Upper lobe of right lung (tissue), 1 donor: Measurements from ENCODE around the gene CDK6. TPM values are rescaled to one million over a fixed set of nuclear protein-coding genes. Genes with fewer than 3 reads are reported as not detected.

Source experiments
- ATAC-seq: fragments of 200-7000 bp; cut with Tn5 transposase; one replicate; pipeline ENCODE4 v1.9.1; 2020; ENCODE audit warnings: mild to moderate bottlenecking, moderate library complexity
- DNase-seq: peaks from one replicate; pipeline ENCODE4 v3.0.0-alpha.2; 2020
- H3K27ac ChIP-seq: fragments of 200-600 bp; one replicate; pipeline ENCODE4 v1.8.0; 2022
- H3K27me3 ChIP-seq: fragments of 200-600 bp; one replicate; pipeline ENCODE4 v1.8.0; 2022; ENCODE audit warnings: mild to moderate bottlenecking
- H3K36me3 ChIP-seq: fragments of 200-600 bp; one replicate; pipeline ENCODE4 v1.8.0; 2022
- H3K4me1 ChIP-seq: fragments of 200-600 bp; one replicate; pipeline ENCODE4 v1.8.0; 2022
- H3K4me3 ChIP-seq: fragments of 200-600 bp; one replicate; pipeline ENCODE4 v1.8.0; 2022; ENCODE audit warnings: mild to moderate bottlenecking
- H3K9me3 ChIP-seq: fragments of 200-600 bp; one replicate; pipeline ENCODE4 v1.8.0; 2022
- CTCF ChIP-seq: fragments of 200-600 bp; IDR thresholded peaks from one replicate; pipeline ENCODE4 v1.8.0; 2022; ENCODE audit warnings: antibody characterized with exemption
- intact Hi-C: fragments of 100-400 bp; cut with DNase I; formaldehyde crosslinking; loops from one replicate; pipeline ENCODE4 v1.11.0; 2022
- total RNA-seq: library from RNA; stranded (reverse); fragmentation: NEBNext Ultra II Directional; extraction: Animal tissue kit (Norgen Biotek cat#: 25700); gene quantifications from one replicate; pipeline ENCODE4 v1.2.1, GENCODE V29; 2021
- donor health status: DM: no; HTN: yes; CAD: no; lungs with severe emphysema.

The CDK6 gene
- total RNA-seq, 1 donor from 2014 or later, result 22.4 TPM

DNA sequence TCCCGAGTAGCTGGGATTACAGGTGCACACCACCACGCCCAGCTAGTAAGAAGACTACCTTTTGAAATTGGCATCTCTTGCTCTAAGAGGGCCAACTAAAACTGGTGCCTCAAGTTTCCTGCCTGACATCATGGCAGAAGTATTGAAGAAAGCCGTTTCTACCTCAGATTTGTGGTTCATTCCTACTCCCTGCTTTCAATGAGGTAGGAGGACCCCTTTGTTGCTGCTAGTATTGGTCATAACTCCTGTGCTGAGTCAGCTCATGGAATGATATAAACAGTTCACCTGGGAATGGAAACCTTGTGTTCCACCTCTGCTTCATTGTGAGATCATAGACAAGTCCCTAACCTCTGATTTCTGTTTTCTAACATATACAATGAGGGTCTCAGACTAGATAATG, 82.8 kb downstream of the CDK6 start:
- no peak for ATAC-seq
- no peaks in the 10 kb centered on the region for H3K36me3 ChIP-seq
- intact Hi-C loops, result no loop called here
- H3K27me3 ChIP-seq, result no peaks in the 10 kb centered on the region
- H3K4me1 ChIP-seq, result no peaks in the 10 kb centered on the region
- TF ChIP-seq CTCF, result no peak
- no peak overlapping the region for H3K27ac ChIP-seq
- H3K9me3 ChIP-seq, result no peaks in the 10 kb centered on the region
- no peak for DNase-seq
- H3K4me3 ChIP-seq, result no peak overlapping the region

DNA sequence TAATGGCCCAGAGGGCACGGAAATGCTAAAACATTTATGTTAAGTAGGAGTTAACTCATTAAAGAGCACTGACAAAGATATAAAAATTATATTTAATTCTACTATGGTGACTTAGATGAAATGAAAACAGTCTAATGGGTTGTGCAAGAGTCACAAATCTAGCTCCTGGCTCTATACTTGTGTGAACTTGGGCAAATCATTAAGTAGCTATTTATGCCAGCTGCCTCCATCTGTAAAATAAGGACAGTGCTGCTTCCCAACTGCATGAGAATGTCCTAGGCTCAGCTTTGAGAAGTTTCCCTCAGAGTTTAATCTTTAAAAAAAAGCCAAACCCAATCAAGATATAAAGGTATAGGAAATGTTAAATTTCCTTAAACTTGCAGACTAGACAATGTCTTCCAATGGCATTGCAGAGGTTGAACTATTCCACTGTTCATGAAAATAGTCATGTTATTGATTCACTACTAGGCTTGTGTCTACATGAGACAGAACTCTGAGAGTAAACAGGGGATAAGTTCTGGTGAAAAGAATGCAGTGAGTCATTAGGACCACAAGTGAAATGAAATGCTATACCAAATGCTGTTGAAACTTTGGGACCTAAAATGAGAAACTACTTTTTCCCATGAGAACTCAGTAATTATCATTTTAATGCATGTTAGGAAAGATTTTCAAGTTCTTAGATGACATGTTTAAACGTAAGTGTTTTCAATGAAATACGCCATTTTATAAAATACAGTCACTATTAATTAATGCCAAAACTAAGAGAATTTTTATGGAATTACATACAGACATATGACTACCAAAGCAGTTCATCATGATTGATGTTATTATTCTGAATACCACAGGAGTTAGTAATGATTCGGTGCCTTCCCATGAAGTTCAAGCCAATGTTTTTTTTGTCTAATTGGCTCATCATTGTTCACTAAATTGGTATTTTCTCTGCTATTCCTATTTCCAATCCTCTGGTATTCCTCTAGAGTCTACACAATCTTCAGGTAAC, 84.2 kb downstream of the CDK6 start:
- ATAC-seq (no peak), DNase-seq (no peak)
- Histone ChIP-seq H3K36me3 (no peaks in the 10 kb centered on the region), H3K27ac (no peak overlapping the region), H3K4me1 (no peaks in the 10 kb centered on the region), H3K4me3 (no peak overlapping the region), H3K9me3 (no peaks in the 10 kb centered on the region), H3K27me3 (no peaks in the 10 kb centered on the region)
- no peak for TF ChIP-seq CTCF
- intact Hi-C loops, result no loop called here

DNA sequence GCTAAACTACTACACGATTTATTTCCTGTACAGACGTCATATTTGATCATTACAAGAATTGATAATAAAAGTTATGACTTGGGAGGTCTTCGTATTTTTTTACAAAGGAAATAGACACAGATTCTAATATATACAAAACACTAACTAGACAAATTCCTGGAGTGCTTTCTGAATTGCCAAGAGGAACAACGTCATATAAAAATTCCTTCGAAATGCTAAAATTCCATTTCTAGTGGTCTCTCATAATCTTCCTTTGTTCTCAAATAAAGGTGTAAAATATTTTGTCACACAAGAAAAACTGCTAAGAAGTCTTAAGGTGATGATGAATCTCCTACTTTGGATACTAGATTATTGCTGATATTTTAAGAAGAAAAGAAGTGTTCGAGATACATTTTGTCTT, 85.4 kb downstream of the CDK6 start:
- no peak for DNase-seq
- H3K4me3 ChIP-seq, result no peak overlapping the region
- no peaks in the 10 kb centered on the region for H3K4me1 ChIP-seq
- no peak overlapping the region for H3K27ac ChIP-seq
- no peak for TF ChIP-seq CTCF
- no peaks in the 10 kb centered on the region for H3K27me3 ChIP-seq
- no peaks in the 10 kb centered on the region for H3K36me3 ChIP-seq
- intact Hi-C loops, result no loop called here
- ATAC-seq, result no peak
- no peaks in the 10 kb centered on the region for H3K9me3 ChIP-seq

DNA sequence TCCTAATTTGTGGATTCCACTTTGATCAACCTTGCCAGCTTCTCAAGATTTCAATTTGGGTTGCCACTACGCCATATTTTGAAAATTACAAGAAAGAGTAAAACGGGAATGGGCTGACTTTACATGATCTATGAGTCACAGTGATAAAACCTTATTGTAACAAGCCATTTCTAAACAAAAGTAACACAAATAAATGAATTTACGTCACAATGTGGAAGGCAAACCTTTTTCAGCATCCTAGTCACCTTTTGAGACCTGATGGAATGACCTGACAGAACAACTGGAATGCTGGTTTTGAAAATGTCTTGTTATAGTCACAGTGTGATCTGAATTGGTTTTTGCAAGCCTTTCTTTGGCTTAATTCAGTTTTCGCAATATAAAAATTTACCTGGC, 85.9 kb downstream of the CDK6 start:
- no peak for TF ChIP-seq CTCF
- DNase-seq, result no peak
- Histone ChIP-seq H3K9me3 (no peaks in the 10 kb centered on the region), H3K36me3 (no peaks in the 10 kb centered on the region), H3K4me1 (no peaks in the 10 kb centered on the region), H3K27me3 (no peaks in the 10 kb centered on the region), H3K4me3 (no peak overlapping the region), H3K27ac (no peak overlapping the region)
- intact Hi-C loops, result no loop called here
- no peak for ATAC-seq

GRCh38 chr7:92749832-92750446, 86.4 kb downstream of the CDK6 start:
- no peak overlapping the region for H3K27ac ChIP-seq
- H3K4me1 ChIP-seq, result no peaks in the 10 kb centered on the region
- H3K9me3 ChIP-seq, result no peaks in the 10 kb centered on the region
- intact Hi-C loops, result no loop called here
- ATAC-seq, result no peak
- H3K36me3 ChIP-seq, result no peaks in the 10 kb centered on the region
- no peak for TF ChIP-seq CTCF
- no peak overlapping the region for H3K4me3 ChIP-seq
- DNase-seq, result no peak
- no peaks in the 10 kb centered on the region for H3K27me3 ChIP-seq
